ENCODE data around the gene PLSCR1.
A peak's percentile ranks its signal among the peaks of the same experiment; 100 is the strongest.
"Not testable (repeated sequence)": the region's sequence is repeated elsewhere in the genome, so short reads cannot be mapped to it uniquely, and the experiment has no call there.

PLSCR1 gene

DNA sequence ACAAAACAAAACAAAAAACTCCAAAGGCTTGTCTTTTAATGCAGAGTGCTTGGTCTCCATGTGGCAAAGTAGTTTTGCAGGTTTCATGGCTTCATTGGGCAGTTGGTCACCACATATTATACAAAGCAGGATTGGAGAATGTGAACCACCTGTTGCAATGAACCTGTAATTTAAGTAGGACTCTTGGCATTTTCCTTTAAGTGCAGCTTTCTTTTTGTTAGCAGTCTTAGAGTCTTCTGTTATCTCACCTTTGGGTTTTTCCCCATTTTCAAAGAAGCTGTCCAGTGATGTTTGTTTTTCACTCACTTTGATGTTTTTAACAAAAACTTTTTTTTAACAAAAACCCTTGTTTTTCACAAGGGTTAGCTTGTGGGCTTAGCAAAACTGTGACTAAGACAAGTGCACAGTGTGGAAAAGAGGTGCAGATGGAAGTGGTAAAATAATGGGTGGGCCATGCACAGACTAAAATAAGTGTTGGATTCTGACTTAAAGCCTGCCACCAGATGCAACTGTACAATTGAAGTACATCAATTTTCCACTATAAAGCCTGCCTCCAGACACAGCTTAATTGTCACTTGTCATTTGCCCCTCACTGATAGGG is 2.9 kb upstream of the PLSCR1 start:
- no peak for DNase-seq

DNA sequence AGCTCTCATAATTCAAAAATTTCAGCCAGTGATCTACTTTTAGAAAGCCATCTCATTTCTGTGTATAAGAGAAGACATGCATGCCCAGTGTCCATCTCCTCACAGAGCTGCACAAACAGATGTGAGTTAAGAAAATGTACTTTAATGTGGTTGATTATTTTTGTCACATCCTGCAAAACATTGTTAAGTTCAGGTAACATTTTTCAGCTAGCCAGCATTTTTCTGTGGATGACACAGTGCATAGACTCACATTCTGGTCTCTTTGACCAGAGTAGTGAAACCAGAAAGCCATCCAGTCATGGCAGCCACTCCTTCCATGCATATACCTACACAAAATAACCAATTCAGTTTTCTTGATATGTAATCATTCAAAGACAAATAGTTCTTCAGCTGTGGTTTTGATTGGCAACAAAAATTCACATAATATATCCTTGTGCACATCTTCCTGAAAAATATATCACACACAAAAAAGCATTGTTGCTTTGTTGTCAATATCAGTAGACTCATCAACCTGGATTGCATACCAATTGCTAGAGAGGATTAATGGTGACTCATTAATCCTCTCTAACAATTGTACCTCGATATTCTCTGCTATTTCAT is 2.1 kb upstream of the PLSCR1 start:
- no peak for DNase-seq

DNA sequence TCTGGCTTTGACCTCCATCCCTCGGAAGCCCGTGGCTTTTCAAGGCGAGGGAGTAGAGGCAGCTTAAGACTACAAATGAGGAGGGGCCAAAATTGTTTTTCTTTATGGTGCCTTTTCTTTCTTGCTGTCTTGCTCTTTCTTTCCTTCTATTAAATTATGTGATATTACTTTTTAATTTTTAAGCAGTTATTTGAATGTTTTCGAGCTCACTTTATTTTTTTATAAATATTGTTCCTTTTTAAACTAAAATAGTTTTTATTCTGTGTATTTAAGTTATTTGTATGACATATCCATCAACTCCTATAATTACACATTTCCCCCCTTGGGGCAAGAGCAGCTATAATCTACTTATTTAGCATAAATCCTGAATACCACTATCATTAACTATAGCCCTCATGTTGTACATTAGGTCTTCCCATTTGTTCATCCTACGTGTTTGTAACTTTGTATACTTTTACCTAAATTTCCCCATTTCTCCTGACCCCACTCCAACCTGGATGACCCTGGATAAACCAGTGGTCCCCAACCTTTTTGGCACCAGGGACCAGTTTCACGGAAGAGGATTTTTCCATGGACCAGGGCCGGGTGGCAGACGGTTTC is 622 bp upstream of the PLSCR1 start:
- DNase-seq, result no peak

DNA sequence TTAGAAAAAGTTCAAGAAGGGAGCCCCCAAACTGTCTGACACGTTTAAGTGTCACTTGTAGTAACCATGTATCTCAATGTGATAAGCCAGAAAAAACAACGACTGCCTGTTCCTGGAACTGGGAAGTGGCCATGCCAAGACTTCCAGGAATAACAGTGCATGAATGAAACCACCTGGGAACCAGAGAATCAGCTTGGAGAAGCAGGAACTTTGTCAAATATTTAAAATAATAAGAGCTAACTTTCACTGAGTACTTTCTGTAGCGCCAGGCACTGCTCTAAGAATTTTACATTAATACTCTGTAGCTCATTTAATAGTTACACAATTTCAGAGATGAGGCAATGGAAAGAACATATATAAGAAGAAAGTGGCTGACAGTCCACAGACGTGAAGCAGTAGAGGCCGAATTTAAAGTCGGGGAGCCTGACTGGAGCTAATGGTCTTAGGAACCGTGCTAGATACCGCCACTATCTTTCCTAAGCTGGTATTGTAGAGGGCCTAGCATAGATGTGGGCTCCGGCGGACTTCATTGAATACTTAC is 876 bp downstream of the PLSCR1 start:
- DNase-seq, result no peak

- DNase-seq, result no peak
Measured at GRCh38 chr3:146542978-146543377, 1.4 kb downstream of the PLSCR1 start.

DNA sequence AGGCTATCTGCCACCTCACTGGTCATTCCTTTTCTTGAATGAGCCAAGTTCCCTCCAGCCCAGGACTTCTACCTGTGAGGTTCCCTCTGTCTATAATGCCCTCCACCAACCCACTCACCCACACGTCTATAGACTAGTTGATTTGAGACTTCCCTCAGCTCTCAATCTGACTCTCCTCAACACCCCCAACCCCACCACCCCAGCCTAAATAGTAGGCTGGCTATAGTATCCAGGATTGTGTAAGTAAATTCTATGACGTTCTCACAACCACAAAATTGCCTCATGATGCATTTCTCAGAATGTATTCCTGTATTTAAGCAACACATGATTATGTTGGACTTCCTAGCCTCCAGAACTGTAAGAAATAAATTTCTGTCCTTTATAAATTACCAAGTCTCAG is 2.2 kb downstream of the PLSCR1 start:
- peak in 1 of 2 experiments; percentile 23 for DNase-seq

DNA sequence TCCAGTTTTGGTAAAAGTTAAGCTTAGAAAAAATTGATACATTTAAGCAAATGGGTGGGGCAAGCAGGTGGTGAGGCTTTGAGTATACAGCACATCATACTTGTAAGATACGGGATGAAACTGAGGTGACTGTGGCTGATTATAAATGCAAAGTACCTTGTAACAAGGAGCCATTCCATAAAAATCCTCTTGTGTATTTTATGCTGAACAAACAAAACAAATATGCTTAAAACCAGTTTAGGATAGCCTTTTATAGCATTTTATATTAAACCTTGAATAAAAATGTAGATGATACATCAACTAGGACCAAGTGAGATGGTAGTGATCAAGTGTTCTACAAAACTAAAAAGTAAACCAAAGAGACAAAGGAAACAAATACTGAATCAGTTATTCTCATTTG is 3.4 kb downstream of the PLSCR1 start:
- no peak for DNase-seq

- DNase-seq, result no peak
Measured at GRCh38 chr3:146540236-146540635, 4.2 kb downstream of the PLSCR1 start.

DNA sequence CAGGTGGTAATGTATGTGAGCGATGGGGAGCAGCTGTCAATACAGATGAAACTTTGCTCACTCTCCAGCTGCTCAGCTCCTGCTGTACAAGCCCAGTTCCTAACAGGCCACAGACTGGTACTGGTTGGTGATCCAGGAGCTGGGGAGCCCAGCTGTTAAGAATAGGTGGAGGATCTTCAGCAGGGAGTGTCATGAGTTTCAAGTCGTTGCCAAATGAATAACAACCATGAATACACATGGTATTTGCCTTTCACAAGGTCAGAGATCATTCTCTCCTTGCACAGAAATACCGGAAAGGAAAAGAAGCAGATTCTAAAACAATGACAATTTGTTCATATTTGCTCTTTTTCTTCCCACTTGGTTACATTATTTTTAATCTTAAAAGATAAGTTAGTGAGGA is 5.1 kb downstream of the PLSCR1 start:
- no peak for DNase-seq

- DNase-seq, result no peak
Measured at GRCh38 chr3:146537603-146538002, 6.8 kb downstream of the PLSCR1 start.

- no peak for DNase-seq
Measured at GRCh38 chr3:146536681-146537080, 7.7 kb downstream of the PLSCR1 start.

DNA sequence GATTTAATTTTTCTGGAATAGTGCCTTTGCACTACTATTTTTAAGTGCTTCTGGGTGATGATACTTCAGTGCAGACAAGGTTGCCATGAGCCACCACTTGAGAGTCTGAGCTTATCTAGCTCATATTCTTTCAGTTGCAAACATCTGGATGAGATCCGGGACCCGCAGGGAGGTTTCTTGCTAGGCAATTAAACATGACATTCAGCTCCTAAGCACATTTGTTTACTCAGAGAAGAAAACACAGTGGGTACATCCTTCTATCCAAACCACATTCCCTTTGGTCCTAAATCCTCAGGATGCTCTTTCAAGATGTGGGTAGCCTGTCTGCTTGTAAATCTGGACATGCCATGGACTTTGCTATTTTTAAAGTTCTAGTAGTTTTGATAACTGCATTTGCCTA is 12.0 kb downstream of the PLSCR1 start:
- DNase-seq, result no peak

- DNase-seq, result no peak
Measured at GRCh38 chr3:146530609-146531008, 13.8 kb downstream of the PLSCR1 start.

GRCh38 chr3:146529021-146529420 is 15.4 kb downstream of the PLSCR1 start:
- no peak for DNase-seq

- DNase-seq, result no peak
Measured at GRCh38 chr3:146524961-146525360, 19.4 kb downstream of the PLSCR1 start.

GRCh38 chr3:146523531-146523930 is 20.9 kb downstream of the PLSCR1 start:
- no peak for DNase-seq

GRCh38 chr3:146522174-146523158 is 21.9 kb downstream of the PLSCR1 start:
- not testable (repeated sequence) for DNase-seq

- DNase-seq, result no peak
Measured at GRCh38 chr3:146521394-146521793, 23.0 kb downstream of the PLSCR1 start.

DNA sequence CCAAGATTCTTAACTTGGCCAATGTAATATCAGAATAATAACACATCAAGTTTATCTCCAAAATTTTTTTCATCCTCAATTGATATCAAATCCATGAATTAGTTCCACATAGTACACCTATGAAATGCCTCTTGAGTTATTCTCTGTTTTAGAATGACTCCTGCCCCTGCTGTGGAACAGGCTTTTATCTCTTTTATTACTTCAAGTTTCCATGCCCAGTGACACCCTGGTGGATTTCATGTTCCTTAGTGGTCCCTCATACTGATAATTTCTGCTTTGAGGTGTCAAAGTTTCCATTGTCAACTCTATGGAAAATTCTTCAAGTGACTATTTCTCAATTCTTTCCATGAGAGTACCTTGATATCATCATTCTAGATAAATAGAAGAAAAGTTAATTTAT is 24.6 kb downstream of the PLSCR1 start:
- DNase-seq, result no peak

DNA sequence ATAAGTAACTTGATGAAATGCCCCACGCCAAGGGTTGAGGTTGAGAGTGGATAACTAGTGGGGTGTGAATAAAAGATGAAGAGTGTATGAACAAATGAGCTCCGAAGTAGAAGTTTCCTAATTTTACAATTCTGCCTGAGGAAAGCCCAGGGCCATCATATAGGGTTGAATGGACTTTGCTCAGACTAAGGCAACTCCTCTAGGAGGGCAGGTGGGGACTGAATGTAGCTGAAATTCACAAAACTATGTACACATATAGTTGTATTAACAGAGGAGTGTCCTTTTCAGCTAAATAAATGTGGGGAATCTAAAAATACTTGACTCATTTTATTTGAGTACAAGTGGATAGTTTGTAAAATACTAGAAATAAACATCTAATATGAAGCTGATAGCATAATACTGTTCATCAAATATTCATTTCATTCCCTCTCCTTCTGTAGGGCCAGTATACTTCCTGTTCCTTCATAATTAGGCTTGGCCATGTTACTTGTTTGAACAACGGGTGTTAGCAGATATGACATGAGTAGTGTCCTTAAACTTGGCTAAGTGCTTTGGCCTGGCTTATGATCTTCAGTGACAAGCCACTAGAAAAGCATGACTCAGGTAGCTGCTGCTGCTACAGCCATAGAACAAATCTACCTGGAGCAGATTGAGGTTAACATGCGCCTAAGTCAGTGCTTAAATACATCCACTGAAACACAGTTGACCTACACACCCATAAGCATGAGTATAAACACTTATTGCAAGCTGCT is 26.5 kb downstream of the PLSCR1 start:
- no peak for DNase-seq

DNA sequence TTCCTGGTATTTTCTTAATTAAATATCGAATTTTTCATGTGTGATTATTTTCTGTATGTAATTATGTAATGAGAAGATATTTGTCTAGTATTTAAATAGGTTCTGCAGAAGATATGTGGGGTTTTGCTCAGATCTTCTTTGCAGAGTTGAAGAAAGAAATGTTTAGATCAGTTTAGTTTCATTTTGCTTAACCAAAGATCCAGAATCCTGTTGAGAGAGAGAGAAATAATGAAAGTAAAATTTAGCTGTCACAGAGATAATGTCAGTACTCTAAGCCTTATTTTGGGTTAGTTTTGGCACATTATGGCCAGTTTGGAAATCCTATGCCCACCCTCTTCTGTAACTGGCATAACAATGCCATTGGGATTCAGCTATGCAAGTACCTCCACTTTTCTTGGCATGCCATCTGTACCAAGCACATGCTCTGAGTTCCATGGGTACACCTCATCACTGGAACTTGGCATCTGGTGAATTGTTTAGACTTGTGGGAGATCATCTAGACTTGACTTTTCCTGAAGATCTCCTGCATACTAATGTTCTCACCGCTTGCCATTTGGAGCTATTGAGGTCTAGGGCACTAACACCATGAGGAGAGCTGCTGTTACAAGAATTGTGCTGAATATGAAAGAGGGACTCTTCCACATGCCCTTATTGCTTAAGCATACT is 30.9 kb downstream of the PLSCR1 start:
- DNase-seq, result no peak

Measured in activated T-cell treated with anti-CD3 and anti-CD28 coated beads, Interleukin-2, amount 50 U/mL, for 48 hours (primary cell).